LoVo (cell line): ENCODE measurements around the gene RAPGEF6.
"Not testable (repeated sequence)": the region's sequence is repeated elsewhere in the genome, so short reads cannot be mapped to it uniquely, and the experiment has no call there.

Source experiments
- DNase-seq: peaks from one replicate; pipeline ENCODE4 v3.0.0-alpha.2; 2016; ENCODE audit warnings: low spot score

RAPGEF6 gene

DNA sequence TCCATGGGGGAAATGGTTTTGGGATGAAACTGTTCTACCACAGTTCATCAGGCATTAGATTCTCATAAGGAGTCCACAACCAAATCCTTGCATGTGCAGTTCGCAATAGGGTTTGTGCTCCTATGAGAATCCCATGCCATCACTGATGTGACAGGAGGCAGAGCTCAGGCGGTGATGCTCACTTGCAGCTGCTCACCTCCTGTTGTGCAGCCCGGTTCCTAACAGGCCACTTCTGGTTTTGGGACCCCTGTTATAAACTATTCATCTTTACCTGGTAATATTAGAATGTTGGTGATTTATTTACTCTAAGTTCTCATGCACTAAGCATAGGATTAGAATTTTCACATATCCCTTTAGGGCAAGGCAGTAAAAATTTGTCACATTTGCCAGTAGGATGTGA lies 248.9 kb downstream of the RAPGEF6 start:
- DNase-seq = no peak

DNA sequence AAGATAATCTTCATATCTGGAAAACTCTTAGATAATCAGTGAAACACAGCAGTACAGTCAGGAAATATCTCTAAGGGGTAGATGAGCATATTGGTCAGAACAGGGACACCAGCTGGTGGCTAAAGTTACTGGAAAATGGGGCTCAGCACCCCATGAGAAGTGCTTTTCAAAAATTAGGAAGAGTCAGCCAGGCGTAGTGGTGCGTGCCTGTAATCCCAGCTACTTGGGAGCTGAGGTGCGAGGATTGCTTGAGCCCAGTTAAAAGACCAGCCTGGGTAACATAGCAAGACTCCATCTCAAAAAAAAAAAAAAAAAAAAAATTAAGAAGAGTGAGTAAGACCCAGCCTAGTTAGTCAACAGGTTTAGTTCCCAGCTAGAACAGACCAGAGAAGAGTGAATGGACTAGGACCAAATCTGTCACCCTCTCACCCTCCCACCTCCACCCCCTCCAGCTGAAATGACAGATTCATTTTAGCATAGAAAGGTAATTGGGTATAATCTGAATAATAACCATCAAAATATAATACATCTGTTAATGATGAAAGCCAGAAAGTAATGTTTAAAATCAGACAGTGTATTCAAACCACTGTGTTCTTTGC lies 250.3 kb downstream of the RAPGEF6 start:
- DNase-seq = no peak

DNA sequence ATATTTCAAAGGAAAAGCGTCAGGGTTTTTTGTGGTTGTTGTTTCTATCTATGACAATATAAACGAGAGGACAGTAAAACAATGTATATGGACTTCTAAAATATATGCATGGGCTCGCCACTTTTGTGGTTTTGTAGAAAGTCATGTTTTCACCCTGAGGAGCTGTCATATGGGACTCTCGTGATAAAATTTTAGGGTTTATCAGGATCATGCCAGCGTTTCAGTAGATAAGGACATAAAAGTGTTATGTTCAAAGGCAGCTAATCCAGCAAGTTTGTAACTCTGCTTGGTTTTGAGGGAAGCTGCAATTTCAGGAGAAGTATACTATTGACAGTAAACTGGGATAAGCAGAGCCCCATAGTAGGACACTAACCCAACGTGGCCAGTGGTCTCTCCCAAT lies 250.9 kb downstream of the RAPGEF6 start:
- DNase-seq = no peak

DNA sequence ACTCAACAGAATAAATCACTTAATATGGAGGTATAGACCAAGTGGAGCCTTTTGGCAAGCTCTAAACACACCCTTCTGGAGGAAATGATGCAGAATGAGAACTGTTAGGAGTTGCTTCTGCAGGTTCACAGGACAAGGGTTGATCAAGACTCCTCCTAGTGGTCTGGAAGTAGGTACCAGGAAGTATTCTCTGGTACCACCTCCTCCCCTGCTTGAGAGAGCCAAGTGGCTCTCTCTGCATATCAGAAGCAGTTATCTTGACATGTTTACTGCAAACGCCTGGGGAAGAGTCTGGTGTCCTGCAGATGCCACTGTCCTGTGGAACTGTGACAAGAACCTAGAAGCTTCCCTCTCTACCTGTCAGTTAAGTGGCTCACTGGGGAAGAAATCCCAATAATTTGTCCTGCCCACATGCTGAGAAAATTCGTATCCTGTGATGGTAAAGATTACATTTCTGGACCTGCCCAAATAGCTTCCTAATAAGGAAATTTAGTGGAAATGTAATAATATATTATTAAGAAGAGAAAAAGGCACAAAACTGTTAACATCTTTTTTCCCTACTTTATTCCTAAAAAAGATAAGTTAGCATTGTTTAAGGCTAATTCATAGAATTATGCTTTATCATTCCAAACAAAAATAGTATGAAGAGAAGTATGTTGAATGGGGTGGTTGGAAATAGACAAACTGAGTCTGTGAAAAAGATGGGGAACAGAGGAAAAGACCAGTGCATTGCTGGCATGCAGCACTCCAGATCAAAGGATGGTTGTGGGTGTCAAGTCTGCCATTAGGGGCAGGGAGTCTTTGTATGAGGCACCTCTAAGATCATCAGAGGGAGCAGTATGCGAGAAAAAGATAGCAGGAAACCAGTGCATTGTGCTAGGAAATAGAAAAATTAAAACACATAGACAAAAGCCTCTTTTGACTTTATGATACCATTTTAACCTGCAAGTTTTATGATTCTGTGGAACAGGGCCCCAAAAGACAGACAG lies 252.3 kb downstream of the RAPGEF6 start:
- DNase-seq = peak; percentile 73

DNA sequence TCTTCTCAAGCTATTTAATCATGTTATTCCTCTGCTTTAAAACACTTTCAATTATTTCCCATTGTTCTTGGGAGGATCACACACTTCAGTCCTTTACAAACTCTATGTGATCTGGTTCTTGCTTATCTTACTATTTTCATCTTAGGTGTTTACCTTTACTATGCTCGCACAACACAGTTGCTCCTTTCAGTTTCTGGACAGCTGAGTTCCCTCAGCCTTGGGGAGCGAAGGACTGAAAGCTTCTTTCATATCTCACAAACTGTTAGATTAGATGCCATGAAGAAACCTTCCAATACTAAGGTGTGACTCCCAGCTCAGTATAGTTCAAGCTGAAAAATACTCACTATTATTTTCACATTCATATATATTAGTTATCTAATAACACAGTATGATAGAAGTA lies 253.3 kb downstream of the RAPGEF6 start:
- DNase-seq = no peak

DNA sequence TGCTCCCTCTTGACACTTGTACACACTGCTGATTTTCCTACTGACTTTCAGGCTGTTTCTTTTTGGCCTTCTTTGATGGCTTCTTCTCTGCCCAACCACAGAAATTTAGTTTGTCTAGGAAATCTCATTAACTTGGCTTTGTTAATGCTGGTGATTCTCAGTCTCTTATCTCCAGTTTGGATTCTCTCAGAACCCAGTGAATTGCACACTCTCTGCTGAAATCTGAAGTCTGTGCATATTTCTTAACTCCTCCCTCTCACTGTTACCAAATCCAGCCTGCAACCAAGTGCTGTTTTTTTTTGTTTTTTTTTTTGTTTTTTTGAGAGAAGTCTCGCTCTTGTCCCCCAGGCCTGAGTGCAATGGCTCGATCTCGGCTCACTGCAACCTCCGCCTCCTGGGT lies 254.0 kb downstream of the RAPGEF6 start:
- DNase-seq = no peak

DNA sequence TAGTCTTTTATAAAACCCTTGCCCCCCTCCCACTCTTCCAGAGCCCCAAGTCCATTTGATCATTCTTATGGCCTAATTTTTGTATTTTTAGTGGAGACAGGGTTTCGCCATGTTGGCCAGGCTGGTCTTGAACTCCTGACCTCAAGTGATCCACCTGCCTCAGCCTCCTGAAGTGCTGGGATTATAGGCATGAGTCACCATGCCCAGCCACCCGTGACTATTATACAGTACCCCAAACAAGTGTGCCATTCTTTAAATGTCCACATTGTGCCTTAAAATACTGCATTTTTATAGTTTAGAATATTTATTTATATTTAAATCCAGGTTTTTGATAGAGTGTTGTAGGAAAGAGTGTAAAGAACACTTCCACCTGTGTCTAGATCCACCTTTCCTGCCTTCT lies 254.8 kb downstream of the RAPGEF6 start:
- not testable (repeated sequence) for DNase-seq

DNA sequence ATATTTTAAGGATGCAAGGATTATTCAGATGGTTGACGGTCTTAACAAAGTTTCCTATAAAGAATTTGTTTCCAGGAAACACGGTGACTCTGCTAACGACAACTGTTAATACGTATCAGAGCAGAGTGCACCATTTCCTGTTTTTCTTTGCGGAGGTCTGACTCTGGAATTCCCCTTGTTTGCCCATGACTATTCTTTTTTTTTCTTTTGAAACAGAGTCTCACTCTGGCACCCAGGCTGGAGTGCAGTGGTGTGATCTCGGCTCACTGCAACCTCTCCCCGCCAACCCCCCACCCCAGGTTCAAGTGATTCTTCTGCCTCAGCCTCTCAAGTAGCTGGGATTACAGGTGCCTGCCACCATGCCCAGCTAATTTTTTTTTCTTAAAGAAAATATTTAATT lies 255.3 kb downstream of the RAPGEF6 start:
- DNase-seq = no peak

DNA sequence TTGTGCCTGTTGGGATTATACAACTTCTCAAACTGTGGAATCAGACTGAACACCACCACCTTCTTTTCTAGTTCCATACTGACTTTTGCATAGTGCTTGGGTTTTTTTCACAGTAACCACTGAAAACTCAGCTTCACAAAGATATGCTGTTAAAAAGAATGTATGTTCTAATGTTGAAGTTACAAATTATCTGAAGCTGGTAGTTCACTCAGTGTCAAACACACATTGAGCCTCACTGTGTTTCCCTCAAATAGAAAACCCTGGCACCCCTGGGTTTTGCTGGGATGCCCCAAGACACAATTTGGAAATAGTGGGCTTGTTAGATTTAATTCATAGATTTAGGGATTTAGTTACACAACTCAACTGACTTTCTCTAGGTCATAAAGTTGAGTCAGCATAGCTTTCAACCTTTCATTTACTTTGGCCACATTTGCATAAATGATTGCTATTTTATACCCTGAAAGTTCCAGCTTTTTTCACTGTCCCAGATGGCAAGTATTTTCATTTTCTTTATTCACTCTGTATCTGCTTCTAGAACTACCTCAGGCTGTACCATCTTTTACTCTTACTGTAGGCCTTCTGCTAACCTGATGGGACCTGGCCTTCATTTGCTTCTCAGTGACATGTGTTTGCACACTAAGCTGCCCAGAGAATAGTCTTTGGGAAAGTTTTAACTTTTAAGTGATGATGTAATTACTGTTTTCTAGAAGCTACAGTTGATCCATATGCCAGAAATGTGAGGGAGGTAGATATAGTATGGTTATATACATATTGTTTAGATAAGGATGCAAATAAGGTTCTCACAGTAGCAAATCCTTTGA lies 256.1 kb downstream of the RAPGEF6 start:
- no peak for DNase-seq

DNA sequence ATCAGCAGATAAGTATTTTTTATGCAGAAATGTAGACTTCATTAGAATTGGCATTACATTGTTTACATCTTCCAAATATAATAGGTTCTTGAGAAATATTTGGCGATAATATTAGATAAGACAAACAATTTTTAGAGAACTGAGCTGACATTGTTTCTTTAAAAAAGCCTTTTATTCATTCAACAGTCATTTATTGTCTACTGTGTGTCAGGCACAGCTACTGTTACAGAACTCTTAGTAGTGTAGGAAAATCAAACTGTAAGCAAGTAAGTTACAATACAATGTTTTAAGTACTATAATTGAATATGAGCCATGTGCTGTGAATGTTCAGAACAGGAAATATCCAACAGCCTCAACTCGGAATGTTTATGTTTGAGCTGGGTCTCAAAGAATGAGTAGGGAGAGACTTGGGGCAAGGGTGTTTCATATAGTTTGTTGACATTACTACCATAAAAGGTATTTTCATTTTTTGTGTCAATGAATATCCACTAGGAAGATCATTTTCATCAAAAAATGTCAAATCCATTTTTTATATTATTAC lies 257.2 kb downstream of the RAPGEF6 start:
- no peak for DNase-seq

DNA sequence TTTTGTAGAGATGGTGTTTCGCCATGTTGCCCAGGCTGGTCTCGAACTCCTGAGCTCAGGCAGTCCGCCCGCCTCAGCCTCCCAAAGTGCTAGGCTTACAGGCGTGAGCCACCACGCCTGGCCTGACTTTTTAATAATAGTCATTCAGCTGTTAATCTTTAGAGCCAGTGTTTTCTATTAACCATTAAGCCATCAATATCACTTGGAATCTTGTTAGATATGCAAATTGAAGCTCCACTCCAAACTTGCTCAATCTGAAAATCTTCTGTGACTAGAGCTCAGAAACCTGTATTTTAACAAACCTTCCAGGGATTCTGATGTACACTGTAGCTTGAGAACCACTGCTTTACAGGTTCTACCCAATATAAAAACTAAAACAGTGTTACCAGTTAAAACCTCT lies 257.7 kb downstream of the RAPGEF6 start:
- DNase-seq = no peak

DNA sequence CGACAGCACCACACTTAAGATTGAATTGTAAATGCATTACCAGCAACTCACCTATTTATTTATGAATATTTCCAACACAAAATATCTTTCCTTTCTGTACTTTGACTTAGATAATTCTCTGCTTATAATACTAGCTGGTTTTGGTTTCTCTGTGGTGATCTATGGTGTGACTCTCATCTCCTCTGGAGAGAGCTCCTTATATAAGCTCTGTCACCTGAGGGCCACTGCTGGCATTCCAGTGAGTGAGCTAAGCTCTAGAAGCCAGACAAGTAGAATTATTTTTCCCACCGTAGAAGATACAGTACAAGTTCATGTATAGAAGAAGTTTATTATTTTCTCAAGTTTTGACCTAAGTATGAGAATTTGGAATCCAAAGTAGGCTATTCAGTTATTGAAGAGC lies 259.7 kb downstream of the RAPGEF6 start:
- no peak for DNase-seq
